Psoas muscle (tissue), 8 donors: ENCODE data around the gene ZNF496. TPM values are rescaled to one million over a fixed set of nuclear protein-coding genes. Genes with fewer than 3 reads are reported as not detected.

ENCODE experiments used
- ATAC-seq, 4 donors: fragments of 200-7000 bp; cut with Tn5 transposase; one replicate each; pipeline ENCODE4 v1.9.1; 2020; ENCODE audit warnings: moderate library complexity in 3 of 4, mild to moderate bottlenecking in 2 of 4
- DNase-seq, 2 donors: peaks; one replicate each; pipeline ENCODE4 v3.0.0-alpha.2; 2020
- H3K27ac ChIP-seq: fragments of 200-600 bp; one replicate; pipeline ENCODE4 v1.8.0; 2022
- H3K27me3 ChIP-seq, 3 donors: fragments of 200-600 bp in 1 of 3; one replicate each; pipeline versions ENCODE4 v1.6.1 to v1.8.0; 2013 to 2022; ENCODE audit warnings: low read length in 2 of 3, mild to moderate bottlenecking in 2 of 3, moderate library complexity in 1 of 3; ENCODE audit not compliant: insufficient read depth in 3 of 3
- H3K36me3 ChIP-seq, 2 donors: fragments of 200-600 bp in 1 of 2; one replicate each; pipeline versions ENCODE4 v1.6.1 to v1.8.0; 2013 to 2022; ENCODE audit warnings: low read depth in 1 of 2, mild to moderate bottlenecking in 1 of 2, moderate library complexity in 1 of 2; ENCODE audit not compliant: insufficient read depth in 1 of 2
- H3K4me1 ChIP-seq: fragments of 200-600 bp; one replicate; pipeline ENCODE4 v1.8.0; 2022
- H3K4me3 ChIP-seq: fragments of 200-600 bp; one replicate; pipeline ENCODE4 v1.8.0; 2022; ENCODE audit warnings: mild to moderate bottlenecking
- H3K9me3 ChIP-seq: fragments of 200-600 bp; one replicate; pipeline ENCODE4 v1.8.0; 2022
- CTCF ChIP-seq: fragments of 200-600 bp; IDR thresholded peaks from one replicate; pipeline ENCODE4 v1.8.0; 2022; ENCODE audit warnings: antibody characterized with exemption
- WGBS, 3 donors: extraction: QIAGEN DNeasy Blood & Tissue Kit; methylation state at CpG; one replicate each; pipeline versions ENCODE4 v1.1.6 to v1.1.7; 2013; 5-methylcytosine and 5-hydroxymethylcytosine counted together
- intact Hi-C, 2 donors: fragments of 100-400 bp; cut with DNase I; formaldehyde crosslinking; loops; one replicate each; pipeline versions ENCODE4 v1.11.0 to v1.14.2; 2022
- polyA plus RNA-seq, 3 donors: library from polyadenylated mRNA; stranded (reverse); fragments of 200-250 nt; gene quantifications; one replicate each; pipeline ENCODE4 v1.2.3, GENCODE V29; 2013
- total RNA-seq, 4 donors: library from RNA; stranded (reverse); fragmentation: NEBNext Ultra II Directional in 2 of 4; extraction: Animal tissue kit (Norgen Biotek cat#: 25700) in 2 of 4; gene quantifications; one replicate each; pipeline versions ENCODE4 v1.2.1 to v1.2.4, GENCODE V29; 2021 to 2023
- donor health status: healthy with polysubstance abuse.
- donor health status: DM: no; HTN: no; CAD: no; lungs with moderate emphysema.
- donor health status: Bipolar disorder and iron deficiency.
- donor health status: healthy.
- donor health status: DM: yes; HTN: yes; CAD: no.
- donor health status: DM: no; HTN: no; CAD: no.
- donor health status: DM: no; HTN: no; CAD: no.
- donor health status: DM: yes; HTN: yes; CAD: no.

Gene ZNF496
- total and polyA plus RNA-seq, 7 donors, result 4.3 to 24.2 (median 19.5) TPM

DNA sequence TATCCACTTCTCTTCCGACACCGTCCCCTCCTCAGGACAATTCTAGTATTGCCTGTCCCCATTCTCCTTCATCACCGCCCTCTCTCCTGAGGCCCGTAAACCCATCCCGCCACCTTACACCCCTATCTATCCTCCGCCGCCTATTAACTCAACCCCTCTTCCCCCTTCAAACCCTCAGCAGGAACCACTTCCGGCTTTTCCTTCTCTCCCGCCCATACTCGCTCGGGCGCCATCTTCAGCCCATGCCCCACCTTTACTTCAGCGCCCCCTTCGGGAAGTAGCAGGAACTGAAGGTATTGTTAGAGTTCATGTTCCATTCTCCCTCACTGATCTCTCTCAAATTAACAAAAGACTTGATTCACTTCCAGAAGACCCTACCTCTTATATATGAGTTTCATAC, 44.2 kb downstream of the ZNF496 start:
- no peak for DNase-seq
- intact Hi-C loops, result no loop called here
- Histone ChIP-seq H3K4me3 (no peak overlapping the region), H3K36me3 (no peaks in the 10 kb centered on the region), H3K27me3 (no peaks in the 10 kb centered on the region), H3K27ac (no peak overlapping the region), H3K9me3 (no peaks in the 10 kb centered on the region), H3K4me1 (no peaks in the 10 kb centered on the region)
- WGBS, 3 donors, result 93 to 96% (median 95%) methylated on average over 14 of the region's 14 CpGs
- no peak for ATAC-seq
- TF ChIP-seq CTCF, result no peak

- WGBS, 3 donors, result 94 to 96% (median 95%) methylated on average over 21 to 23 of the region's 23 CpGs
- Histone ChIP-seq H3K36me3 (no peaks in the 10 kb centered on the region), H3K4me3 (no peak overlapping the region), H3K27me3 (no peaks in the 10 kb centered on the region), H3K4me1 (no peaks in the 10 kb centered on the region), H3K9me3 (no peaks in the 10 kb centered on the region), H3K27ac (no peak overlapping the region)
- TF ChIP-seq CTCF, result no peak
- intact Hi-C loops, result no loop called here
- ATAC-seq (no peak), DNase-seq (no peak)
Measured at GRCh38 chr1:247286134-247286670, 45.5 kb downstream of the ZNF496 start.

- Histone ChIP-seq H3K27ac (no peak overlapping the region), H3K9me3 (no peaks in the 10 kb centered on the region), H3K27me3 (no peaks in the 10 kb centered on the region), H3K4me3 (no peak overlapping the region), H3K4me1 (no peaks in the 10 kb centered on the region), H3K36me3 (no peaks in the 10 kb centered on the region)
- intact Hi-C loops, result no loop called here
- 53 to 57% (median 55%) methylated on average over 5 of the region's 5 CpGs for WGBS, 3 donors
- TF ChIP-seq CTCF, result no peak
- no peak for DNase-seq
- ATAC-seq, result no peak
Measured at GRCh38 chr1:247281001-247281574, 50.6 kb downstream of the ZNF496 start.

GRCh38 chr1:247277191-247277590, 54.5 kb downstream of the ZNF496 start:
- intact Hi-C loops, result no loop called here
- Histone ChIP-seq H3K27me3 (no peaks in the 10 kb centered on the region), H3K4me1 (peaks cover 4% of the 10 kb centered on the region), H3K36me3 (no peaks in the 10 kb centered on the region), H3K9me3 (no peaks in the 10 kb centered on the region), H3K27ac (no peak overlapping the region), H3K4me3 (no peak overlapping the region)
- TF ChIP-seq CTCF, result no peak
- DNase-seq (no peak), ATAC-seq (no peak)
- WGBS, 3 donors, result 91 to 100% (median 98%) methylated on average over 2 of the region's 2 CpGs
